Measurements from ENCODE around the gene MCMBP.
"Not testable (repeated sequence)": the region's sequence is repeated elsewhere in the genome, so short reads cannot be mapped to it uniquely, and the experiment has no call there.

MCMBP gene

DNA sequence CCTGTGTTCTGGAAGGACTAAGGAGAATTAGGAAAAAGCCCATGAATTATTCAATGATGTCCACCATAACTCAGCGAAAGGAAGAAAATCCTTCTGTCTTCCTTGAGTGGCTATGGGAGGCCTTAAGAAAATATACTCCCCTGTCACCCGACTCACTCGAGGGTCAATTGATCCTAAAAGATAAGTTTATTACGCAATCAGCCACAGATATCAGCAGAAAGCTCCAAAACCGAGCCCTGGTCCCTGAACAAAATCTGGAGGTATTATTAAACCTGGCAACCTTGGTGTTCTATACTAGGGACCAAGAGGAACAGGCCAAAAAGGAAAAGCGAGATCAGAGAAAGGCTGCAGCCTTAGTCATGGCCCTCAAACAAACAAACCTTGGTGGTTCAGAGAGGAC, 13.4 kb upstream of the MCMBP start:
- not testable (repeated sequence) for DNase-seq (ENCODE audit: low read depth, low spot score); H3K4me3 ChIP-seq (ENCODE audit: low read length)

DNA sequence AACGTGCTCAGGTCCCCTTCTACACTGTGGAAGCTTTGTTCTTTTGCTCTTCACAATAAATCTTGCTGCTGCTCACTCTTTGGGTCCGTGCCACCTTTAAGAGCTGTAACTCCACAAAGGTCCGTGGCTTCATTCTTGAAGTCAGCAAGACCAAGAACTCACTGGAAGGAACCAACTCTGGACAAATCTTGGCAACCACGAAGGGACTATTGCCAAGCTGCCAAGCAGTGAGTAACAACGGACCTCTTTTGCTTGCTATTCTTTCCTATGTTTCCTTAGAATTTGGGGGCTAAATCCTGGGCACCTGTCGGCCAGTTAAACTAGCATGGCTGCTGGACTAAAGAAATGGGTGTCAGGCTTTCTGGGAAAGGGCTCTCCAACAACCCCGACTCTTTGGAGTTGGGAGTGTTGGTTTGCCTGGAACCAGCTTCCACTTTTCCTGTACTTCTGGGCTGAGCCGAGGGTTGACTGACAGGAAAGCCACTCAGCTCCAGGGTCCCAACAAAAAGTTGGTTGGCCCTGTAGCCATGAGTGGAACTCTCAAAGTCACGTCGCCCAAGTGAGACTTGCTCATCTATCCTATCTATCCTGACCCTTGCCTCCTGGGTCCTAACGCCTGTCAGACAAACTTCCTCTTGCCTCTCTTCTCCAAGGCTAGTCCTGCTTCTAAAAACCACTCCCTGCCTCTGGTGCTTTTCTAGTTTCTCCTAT, 11.4 kb upstream of the MCMBP start:
- not testable (repeated sequence) for H3K4me3 ChIP-seq (ENCODE audit: low read length); DNase-seq (ENCODE audit: low read depth, low spot score)

DNA sequence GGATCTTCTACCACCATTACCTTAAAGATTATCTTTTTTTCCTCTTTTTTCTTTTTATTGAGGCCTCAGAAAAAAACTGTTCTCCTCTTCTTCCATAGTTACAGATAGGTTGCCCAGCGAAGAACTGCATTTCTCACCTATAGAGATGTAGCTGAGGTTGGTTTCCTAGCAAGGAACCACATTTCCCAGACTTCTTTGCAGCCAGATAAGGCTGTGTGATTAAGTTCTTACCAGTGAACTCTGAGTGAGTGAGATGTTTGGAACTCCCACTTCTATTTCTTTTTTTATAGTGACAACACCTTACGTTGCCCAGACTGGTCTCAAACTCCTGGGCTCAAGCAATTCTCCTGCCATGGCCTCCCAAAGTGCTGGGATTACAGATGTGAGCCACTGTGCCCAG, 5.9 kb upstream of the MCMBP start:
- no peak overlapping the region for H3K4me3 ChIP-seq (ENCODE audit: low read length)
- no peak for DNase-seq (ENCODE audit: low read depth, low spot score)

DNA sequence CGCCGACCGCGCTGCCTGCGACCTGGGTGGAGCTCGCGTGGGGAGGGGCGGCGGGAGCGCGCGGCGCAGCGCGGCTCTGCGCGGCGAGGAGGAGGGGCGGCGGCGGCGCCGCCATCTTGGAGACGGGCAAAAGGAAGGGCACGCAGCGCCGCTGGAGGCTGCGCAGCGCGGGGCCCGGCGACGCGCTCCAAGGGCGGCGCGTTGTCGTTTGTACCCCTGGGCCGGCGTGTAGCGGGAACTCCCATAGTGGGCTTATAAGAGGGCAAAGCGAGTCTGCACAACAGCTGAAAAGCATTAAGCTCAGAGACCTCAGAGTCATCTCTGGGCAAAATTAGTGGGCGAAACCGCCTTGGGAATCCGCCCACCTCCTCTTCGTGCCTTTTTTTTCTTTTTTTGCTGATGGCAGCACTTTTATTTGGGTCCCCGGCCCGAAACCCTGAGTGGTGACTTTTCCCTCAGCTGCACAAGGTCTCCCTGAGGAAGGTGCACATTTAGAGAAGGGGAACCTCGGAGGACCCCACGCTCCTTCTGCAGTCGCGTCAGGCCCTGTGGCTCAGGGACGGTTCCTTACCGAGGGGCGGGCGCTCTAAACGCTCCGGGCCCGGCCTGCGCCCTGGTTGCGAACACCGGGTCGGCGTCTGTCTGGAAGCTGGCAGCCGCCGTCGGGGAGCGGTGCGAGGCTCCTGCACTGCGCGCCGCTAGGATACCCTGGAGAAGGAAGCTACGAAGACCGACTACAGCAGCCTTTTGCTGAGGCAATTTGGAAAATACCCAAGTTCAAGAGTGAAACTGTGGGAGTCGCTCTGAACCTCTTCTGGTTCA, 428 bp upstream of the MCMBP start:
- peak overlapping the region; percentile 78 for H3K4me3 ChIP-seq (ENCODE audit: low read length)
- peak; percentile 85 for DNase-seq (ENCODE audit: low read depth, low spot score)

DNA sequence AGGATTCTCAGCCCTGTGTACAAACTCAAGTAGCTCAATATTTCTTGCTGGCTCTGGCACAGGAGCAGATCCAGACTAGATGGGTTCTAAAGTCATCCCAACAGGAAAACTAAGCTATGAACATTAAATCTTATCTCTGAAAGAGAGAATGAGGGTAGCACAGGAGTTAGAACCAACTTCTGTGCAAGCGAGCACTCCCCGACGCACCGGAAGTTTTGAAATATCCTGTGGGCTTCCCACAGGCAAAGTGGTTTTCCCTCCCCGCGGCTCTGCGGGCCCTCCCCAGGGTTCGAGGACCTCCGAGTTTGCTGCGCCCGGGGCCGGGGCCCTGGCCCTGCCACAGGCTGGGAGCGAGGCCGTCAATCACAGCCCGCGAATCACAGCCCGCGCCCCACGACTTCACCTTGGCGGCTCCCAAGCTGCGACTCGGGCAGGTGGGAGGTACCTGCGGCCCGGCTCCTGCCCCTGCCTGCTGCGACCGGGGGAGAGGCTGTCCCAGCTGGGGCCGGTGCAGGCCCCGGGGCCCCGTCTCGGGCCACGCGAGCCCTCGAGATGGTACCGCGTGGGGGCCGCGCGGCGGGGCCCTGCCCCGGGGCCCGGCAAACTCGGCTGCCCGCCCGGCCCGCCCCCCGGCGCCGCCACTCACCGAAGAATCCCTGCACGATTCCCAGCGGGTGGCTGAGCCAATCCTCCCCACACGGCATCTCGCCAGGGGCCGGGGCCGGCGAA, 598 bp downstream of the MCMBP start:
- peak; percentile 62 for DNase-seq (ENCODE audit: low read depth, low spot score)

DNA sequence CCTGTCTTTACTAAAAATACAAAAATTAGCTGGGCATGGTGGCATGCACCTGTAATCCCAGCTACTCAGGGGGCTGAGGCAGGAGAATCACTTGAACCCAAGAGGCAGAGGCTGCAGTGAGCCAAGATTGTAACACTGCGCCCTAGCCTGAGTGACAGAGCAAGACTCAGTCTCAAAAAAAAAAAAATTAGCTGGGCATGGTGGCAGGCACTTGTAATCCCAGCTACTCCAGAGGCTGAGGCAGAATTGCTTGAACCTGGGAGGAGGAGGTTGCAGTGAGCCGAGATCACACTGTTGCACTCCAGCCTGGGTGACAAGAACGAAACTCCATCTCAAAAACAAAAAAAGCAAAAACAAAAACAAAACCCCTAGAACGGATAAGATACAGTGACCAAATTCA, 3.2 kb downstream of the MCMBP start:
- not testable (repeated sequence) for H3K4me3 ChIP-seq (ENCODE audit: low read length); DNase-seq (ENCODE audit: low read depth, low spot score)

More for the DNA sequence above, 598 bp downstream of the MCMBP start:
- peak overlapping the region; percentile 78 for H3K4me3 ChIP-seq (ENCODE audit: low read length)

DNA sequence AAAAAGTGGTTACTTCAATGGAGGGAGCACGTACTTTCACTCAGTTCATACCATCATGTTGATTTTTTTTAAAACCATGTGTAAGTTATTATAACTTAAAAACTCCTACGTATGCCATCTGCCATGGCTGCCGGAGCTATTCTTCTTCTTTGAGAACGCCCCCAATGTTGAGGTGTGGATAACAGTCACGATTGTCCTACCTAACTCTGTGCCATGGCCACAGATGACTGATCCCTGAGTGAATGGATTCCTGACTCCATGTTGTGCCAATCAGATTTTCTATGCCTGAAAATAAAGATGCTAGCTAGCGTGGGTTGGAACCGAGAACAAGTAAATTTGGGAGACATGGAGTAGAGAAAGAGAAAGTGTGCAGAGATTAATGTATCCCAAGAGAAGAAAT, 5.3 kb downstream of the MCMBP start:
- no peak overlapping the region for H3K4me3 ChIP-seq (ENCODE audit: low read length)
- DNase-seq (ENCODE audit: low read depth, low spot score), result no peak

DNA sequence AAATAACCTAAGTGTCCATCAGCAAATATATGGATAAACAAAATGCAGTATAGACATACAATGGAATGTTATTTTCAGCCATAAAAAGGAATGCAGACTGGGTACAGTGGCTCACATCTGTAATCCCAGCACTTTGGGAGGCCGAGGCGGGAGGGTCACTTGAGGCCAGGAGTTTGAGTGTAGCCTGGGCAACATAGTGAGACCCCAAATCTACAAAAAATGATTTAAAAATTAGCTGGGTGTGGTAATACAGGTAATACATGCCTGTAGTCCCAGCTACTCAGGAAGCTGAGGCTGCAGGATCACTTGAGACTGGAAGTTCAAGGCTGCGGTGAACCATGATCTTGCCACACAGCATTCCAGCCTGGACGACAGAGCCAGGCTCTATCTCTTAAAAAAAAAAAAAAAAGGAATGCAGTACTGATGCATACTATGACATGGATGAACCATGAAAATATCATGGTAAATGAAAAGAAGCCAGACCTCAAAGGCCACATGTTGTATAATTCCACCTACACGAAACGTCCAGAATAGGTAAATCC, 6.9 kb downstream of the MCMBP start:
- no peak for DNase-seq (ENCODE audit: low read depth, low spot score)
- H3K4me3 ChIP-seq (ENCODE audit: low read length), result no peak overlapping the region

DNA sequence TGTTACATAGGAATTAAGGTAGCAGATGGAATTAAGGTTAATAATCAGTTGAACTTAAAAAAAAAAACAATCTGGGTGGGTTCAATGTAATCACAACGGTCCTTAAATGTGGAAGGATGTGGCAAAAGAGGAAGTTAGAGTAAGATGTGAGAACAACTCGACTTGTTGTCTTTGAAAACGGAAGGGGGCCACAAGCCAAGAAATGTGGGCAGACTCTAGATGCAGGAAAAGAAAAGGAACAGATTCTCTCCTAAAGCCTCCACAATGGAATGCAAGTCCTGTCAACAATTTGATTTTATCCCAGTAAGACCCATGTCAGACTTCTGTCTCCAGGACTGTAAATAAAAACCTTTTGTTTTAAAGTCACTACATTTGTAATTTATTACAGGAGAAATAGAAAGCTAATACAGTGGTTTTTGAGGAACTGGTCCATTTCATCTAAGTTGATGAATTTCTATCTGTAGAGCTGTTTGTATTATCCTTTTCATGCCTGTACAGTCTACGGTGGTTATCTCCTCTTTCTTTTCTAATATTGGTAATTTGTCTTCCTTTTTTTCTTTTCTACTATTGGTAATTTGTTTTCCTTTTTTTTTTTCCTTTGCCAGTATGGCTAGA, 8.6 kb downstream of the MCMBP start:
- peak; percentile 29 for DNase-seq (ENCODE audit: low read depth, low spot score)

DNA sequence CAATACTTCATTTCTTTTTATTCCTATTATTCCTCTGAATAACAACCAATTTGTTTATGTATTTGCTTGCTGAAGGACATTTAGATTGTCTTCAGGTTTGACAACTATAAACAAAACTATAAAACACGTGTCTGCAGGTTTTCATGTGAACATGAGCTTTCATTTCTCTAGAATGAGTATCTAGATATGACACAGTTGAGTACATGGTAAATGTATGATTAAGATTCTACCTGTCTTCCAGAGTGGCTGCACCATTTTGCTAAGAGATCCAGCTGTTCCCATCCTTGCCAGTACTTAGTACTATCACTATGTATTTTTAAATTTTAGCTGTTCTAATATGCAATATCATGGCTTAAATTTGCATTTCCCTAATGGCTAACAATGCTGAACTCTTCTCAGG, 10.1 kb downstream of the MCMBP start:
- H3K4me3 ChIP-seq (ENCODE audit: low read length), result no peak overlapping the region
- DNase-seq (ENCODE audit: low read depth, low spot score), result no peak

More for the DNA sequence above, 8.6 kb downstream of the MCMBP start:
- no peak overlapping the region for H3K4me3 ChIP-seq (ENCODE audit: low read length)

DNA sequence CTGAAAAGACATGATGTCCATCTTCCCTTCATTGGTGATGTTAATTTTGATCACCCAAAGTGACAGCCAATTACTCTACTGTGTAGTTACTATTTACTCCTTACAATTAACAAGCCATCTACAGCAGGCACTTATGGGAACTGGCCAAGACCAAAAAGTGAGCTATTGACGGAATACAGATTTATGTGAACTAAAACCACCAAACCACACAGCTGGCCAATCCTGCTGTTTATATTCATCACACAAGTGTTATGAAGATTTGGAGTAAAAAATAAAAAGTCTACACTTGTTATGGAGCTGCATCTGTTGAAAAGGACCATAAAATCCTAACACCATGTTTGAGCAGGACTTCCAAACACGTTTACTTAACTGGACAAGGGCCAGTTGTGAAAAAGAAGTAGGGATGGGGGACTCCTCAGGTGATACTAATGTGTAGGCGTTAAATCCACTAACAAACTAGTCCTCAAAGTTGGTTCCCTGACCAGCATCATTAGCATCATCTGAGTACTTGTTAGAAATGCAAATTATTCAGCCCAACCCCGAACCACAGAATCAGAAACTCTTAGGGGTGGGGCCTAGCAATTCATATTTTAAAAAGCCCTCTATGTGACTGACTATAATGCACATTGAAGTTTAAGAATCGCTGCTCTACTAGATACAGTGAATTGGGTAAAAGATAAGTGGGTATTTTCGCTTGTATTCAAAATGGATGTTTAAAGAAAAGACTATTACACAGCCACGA, 11.6 kb downstream of the MCMBP start:
- H3K4me3 ChIP-seq (ENCODE audit: low read length), result no peak overlapping the region
- no peak for DNase-seq (ENCODE audit: low read depth, low spot score)

DNA sequence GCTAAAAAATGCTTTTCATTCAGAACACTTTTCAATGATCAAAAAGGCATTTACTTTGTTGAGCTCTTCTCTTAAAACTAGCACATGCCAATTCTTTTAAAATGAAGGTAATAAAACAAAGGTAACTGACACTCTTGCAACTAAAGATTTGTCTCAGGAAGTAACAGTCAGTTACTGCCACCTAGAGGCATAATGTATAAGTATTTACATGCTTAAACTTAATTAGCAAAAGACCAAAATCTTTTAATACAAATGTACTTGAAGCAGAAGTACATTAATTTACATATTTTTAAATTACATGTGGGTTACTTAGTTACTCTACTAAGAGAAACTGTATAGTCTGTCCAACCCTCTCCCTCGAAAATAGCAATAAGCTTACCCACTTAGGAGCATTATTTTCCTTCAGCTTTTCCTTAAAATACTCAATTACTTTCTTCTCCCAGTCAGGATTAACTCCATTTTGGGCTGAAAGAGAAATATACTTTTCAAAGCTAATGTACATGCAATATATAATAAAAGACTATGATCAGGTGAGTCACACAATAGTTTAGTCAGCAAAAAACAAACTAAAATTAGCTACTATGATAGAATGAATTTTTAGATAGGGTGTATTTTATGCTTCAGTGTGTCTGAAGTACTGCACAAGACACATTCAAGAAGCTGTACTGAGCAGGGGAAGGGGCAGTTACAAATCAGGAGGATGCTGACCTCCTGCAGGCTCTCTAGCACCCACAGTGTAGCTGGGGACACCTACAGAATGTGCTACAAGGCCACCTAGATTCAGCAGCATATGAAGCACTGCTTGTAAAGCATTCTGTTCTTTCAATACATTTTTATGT, 13.0 kb downstream of the MCMBP start:
- H3K4me3 ChIP-seq (ENCODE audit: low read length), result no peak overlapping the region
- DNase-seq (ENCODE audit: low read depth, low spot score), result peak; percentile 63

DNA sequence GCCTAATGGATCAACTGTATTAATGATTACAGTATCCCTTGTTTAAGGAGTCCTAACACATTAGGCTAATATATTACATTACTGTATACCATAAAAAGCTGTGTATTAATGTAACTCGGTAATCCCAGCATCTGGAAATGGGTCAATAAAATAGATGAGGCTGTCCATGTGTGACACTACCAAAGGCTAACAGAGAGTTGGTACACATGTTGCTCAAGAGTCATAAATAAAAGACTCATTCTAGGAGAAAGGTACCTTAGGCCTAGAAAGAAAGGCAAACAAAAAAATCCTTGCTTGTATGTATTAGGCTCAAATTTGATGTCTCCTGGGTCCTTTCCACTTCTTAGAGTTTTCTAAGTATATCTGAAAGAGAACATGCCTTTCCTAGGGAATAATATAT, 14.6 kb downstream of the MCMBP start:
- no peak for DNase-seq (ENCODE audit: low read depth, low spot score)
- no peak overlapping the region for H3K4me3 ChIP-seq (ENCODE audit: low read length)

DNA sequence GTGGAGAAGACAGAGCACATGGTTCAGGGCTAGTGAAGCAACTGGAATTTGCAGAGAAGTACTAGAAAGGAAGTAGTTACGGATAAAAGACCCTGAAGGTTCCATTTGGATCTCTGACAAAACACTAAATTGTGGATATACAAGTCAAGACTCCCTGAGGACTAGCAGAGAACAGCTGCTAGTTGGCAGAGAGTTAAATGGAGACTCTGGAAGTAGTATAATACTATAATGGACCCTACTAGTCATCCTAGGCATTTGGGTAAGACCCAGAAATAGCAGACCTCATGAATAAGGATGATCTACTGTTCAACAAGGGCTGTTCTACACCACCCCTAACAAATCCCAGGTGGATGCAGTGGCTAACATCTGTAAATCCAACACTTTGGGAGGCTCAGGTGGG, 19.1 kb downstream of the MCMBP start:
- DNase-seq (ENCODE audit: low read depth, low spot score), result no peak
- no peak overlapping the region for H3K4me3 ChIP-seq (ENCODE audit: low read length)

DNA sequence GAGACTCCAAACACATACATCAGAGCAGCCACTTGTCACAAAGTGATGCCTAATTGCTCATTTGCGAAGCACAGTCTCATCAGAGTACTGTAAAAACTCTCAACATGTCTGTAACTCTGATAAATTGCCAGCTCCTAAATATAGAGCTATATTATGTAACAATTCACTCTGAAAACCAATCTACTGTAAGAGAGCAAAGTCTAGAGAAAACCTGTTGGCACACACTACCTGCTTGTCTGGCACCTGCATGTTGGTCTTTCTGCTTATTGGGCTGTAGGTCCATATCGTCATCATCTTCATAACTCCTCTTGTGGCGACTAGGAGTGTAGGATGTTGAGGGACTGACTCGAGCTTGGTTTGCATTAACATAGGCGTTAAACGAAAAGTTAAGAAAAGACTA, 19.8 kb downstream of the MCMBP start:
- H3K4me3 ChIP-seq (ENCODE audit: low read length), result no peak overlapping the region
- no peak for DNase-seq (ENCODE audit: low read depth, low spot score)

DNA sequence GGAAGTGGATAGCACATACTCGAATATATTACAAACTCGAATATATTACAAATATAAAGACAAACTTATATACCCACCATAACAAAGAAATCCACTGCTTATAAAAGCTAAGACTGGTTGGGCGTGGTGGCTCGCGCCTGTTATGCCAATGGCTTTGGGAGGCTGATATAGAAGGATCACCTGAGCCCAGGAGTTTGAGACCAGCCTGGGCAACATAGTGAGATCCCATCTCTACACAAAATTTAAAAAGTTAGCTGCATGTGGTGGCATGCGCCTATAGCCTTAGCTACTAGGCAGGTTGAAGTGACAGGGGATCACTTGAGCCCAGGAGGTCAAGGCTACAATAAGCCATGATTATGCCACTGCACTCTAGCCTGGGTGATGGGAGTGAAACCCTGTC, 20.4 kb downstream of the MCMBP start:
- H3K4me3 ChIP-seq (ENCODE audit: low read length), result no peak overlapping the region
- DNase-seq (ENCODE audit: low read depth, low spot score), result no peak

DNA sequence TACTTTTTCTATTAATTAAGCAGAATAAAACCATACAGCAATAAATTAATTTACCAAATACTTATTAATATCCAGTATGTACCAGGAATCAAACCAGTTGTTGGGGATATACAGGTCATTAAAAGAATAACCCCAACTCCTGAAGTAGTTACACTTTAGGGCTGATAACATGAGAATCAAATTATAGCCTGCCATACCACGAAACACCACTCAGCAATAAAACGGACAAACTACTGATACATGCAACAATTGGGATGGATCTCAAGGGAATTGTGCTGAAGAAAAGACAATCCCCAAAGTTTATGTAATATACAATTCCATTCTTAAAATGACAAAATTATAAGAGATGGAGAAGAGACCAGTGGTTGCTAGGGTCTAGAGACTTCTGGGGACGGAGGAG, 22.7 kb downstream of the MCMBP start:
- H3K4me3 ChIP-seq (ENCODE audit: low read length), result no peak overlapping the region
- DNase-seq (ENCODE audit: low read depth, low spot score), result no peak
